ENCODE results near the gene AGPAT1.
"Not testable (repeated sequence)": the region's sequence is repeated elsewhere in the genome, so short reads cannot be mapped to it uniquely, and the experiment has no call there.

DNA sequence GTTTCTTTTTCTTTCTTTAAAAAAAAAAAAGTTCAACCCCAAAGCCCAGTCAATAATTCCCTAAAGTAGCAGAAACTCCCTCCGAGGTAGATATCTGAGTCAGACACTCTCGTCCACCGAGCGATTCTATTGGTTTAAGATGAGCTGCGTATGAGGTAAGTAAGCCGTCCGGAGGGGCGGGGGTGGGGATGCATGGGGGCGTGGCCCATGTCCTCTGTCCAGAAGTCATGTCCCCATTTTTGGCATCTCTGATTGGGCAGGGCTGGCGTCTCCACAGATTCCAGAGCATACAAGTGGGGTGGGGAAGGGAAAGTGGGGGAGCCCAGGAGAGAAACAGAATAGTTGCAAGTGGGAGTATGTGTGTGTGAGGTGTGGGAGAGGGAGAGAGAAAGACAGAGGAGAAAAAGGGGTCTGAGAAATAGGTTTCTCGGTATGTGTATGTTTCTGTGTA is 9.8 kb upstream of the AGPAT1 start:
- TF ChIP-seq, protein P1, sequence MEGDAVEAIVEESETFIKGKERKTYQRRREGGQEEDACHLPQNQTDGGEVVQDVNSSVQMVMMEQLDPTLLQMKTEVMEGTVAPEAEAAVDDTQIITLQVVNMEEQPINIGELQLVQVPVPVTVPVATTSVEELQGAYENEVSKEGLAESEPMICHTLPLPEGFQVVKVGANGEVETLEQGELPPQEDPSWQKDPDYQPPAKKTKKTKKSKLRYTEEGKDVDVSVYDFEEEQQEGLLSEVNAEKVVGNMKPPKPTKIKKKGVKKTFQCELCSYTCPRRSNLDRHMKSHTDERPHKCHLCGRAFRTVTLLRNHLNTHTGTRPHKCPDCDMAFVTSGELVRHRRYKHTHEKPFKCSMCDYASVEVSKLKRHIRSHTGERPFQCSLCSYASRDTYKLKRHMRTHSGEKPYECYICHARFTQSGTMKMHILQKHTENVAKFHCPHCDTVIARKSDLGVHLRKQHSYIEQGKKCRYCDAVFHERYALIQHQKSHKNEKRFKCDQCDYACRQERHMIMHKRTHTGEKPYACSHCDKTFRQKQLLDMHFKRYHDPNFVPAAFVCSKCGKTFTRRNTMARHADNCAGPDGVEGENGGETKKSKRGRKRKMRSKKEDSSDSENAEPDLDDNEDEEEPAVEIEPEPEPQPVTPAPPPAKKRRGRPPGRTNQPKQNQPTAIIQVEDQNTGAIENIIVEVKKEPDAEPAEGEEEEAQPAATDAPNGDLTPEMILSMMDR (IDR thresholded peaks at IDR 0.05; ENCODE audit: insufficient read depth, low read length, poor library complexity, severe bottlenecking) = not testable (repeated sequence)
- not testable (repeated sequence) for TF ChIP-seq EZH2phosphoT487 (conservative IDR thresholded peaks at IDR 0.05; ENCODE audit: low read length)
